Measurements from ENCODE around the gene GP1BA. TPM values are rescaled to one million over a fixed set of nuclear protein-coding genes. Genes with fewer than 3 reads are reported as not detected.

Gene GP1BA
- total and polyA plus RNA-seq, 10 of the 15 experiments (the other 5 are each of a cell fraction or from before 2014, with no cell fraction given), result 0.04 to 0.67 (median 0.28) TPM; not detected in 1

DNA sequence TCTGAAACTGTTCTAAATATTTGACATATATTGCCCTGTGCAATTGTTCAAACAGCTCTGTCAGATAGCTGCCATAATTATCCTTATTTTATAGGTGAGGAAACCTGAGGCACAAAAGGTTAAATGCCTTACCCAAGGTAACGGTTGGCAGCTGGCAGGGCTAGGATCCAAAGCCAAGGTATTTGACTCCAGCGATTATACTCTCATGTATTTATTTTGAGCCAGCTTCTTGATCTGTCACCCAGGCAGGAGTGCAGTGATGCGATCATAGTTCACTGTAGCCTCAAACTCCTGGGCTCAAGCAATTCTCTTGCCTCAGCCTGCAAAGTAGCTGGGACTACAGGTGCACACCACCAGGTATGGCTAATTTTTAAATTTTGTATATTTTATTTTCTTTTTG, 26.0 kb downstream of the GP1BA start:
- Histone ChIP-seq H3K9me3 (replicated peaks; ENCODE audit: control insufficient read depth, insufficient read depth, low read length) (no peaks in the 10 kb centered on the region), H3K4me3 (no peak overlapping the region), H3K9ac (ENCODE audit: control insufficient read depth, insufficient read depth, low read length) (no peak overlapping the region), H3K27ac (ENCODE audit: control insufficient read depth, insufficient read depth) (no peak overlapping the region), H3K4me1 (ENCODE audit: control insufficient read depth, insufficient read depth, low read length) (no peaks in the 10 kb centered on the region), H3K4me2 (ENCODE audit: control insufficient read depth, insufficient read depth) (no peak overlapping the region), H2AFZ (ENCODE audit: control insufficient read depth, low read depth, low read length) (no peak overlapping the region), H4K20me1 (ENCODE audit: control insufficient read depth, insufficient read depth) (no peaks in the 10 kb centered on the region), H3K27me3 (replicated peaks in 1 of 2; ENCODE audit: control insufficient read depth in 2 of 2, insufficient read depth in 2 of 2, low read length in 1 of 2) (no peaks in the 10 kb centered on the region), H3K79me2 (ENCODE audit: control insufficient read depth, insufficient read depth, low read length) (no peaks in the 10 kb centered on the region), H3K36me3 (ENCODE audit: control insufficient read depth in 2 of 2, insufficient read depth in 2 of 2, low read length in 1 of 2) (peaks cover 4 to 8% of the 10 kb centered on the region in 2 experiments)
- POLR2A ChIA-PET, result interaction anchor here (0.6 to 1.2 kb wide), 2 partner anchors 8 to 101 kb away, joined by 4 to 5 read pairs; no protein-coding TSS in a partner anchor
- SMC1A ChIA-PET (ENCODE audit: uncharacterized antibody, unreplicated experiment), result interaction anchor here (0.6 to 1.6 kb wide), 2 partner anchors 48 to 350 kb away, joined by 3 read pairs; no protein-coding TSS in a partner anchor
- in situ Hi-C loops (cut with MboI) (no loop called here), intact Hi-C loops (cut with micrococcal nuclease; ENCODE audit: unreplicated experiment) (no loop called here)
- no peak for TF ChIP-seq MLLT1 (IDR thresholded peaks at IDR 0.05)
- no peak for TF ChIP-seq YY1 (IDR thresholded peaks at IDR 0.05; ENCODE audit: low read depth, low read length)
- TF ChIP-seq, protein P1, sequence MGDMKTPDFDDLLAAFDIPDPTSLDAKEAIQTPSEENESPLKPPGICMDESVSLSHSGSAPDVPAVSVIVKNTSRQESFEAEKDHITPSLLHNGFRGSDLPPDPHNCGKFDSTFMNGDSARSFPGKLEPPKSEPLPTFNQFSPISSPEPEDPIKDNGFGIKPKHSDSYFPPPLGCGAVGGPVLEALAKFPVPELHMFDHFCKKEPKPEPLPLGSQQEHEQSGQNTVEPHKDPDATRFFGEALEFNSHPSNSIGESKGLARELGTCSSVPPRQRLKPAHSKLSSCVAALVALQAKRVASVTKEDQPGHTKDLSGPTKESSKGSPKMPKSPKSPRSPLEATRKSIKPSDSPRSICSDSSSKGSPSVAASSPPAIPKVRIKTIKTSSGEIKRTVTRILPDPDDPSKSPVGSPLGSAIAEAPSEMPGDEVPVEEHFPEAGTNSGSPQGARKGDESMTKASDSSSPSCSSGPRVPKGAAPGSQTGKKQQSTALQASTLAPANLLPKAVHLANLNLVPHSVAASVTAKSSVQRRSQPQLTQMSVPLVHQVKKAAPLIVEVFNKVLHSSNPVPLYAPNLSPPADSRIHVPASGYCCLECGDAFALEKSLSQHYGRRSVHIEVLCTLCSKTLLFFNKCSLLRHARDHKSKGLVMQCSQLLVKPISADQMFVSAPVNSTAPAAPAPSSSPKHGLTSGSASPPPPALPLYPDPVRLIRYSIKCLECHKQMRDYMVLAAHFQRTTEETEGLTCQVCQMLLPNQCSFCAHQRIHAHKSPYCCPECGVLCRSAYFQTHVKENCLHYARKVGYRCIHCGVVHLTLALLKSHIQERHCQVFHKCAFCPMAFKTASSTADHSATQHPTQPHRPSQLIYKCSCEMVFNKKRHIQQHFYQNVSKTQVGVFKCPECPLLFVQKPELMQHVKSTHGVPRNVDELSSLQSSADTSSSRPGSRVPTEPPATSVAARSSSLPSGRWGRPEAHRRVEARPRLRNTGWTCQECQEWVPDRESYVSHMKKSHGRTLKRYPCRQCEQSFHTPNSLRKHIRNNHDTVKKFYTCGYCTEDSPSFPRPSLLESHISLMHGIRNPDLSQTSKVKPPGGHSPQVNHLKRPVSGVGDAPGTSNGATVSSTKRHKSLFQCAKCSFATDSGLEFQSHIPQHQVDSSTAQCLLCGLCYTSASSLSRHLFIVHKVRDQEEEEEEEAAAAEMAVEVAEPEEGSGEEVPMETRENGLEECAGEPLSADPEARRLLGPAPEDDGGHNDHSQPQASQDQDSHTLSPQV (IDR thresholded peaks at IDR 0.05), result no peak
- TF ChIP-seq SIN3A (IDR thresholded peaks at IDR 0.05; ENCODE audit: low read depth, low read length), result no peak
- TF ChIP-seq, protein P2, sequence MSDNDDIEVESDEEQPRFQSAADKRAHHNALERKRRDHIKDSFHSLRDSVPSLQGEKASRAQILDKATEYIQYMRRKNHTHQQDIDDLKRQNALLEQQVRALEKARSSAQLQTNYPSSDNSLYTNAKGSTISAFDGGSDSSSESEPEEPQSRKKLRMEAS (IDR thresholded peaks at IDR 0.05; ENCODE audit: low read depth, low read length), result no peak
- no peak for TF ChIP-seq NFYB (IDR thresholded peaks at IDR 0.05; ENCODE audit: insufficient read depth, low read depth, low read length)
- TF ChIP-seq SMAD5 (IDR thresholded peaks at IDR 0.05; ENCODE audit: low read depth), result no peak
- RAD21 ChIA-PET (ENCODE audit: unreplicated experiment), result interaction anchor here (1.1 kb wide), 1 partner anchor 9 kb away, joined by 3 read pairs; the partner anchor contains the start of gene SPAG7
- WGBS (ENCODE audit: insufficient coverage, insufficient replicate concordance, low lambda C conversion rate, missing lambda C conversion rate), result 52% methylated on average over 3 of the region's 3 CpGs
- CTCF ChIA-PET, result interaction anchor here (3.0 to 3.8 kb wide), 2 partner anchors 9 to 49 kb away, joined by 16 to 21 read pairs; partner anchors contain the start of gene SPAG7
- DNase-seq (ENCODE audit: low read depth, low spot score), result no peak
- no peak for FAIRE-seq
- no TSS peak for BruUV-seq (replicated peaks)
- no peak for ATAC-seq
